NT2/D1 (cell line): ENCODE results near the gene ARHGEF10L.

Experiments
- SUZ12 ChIP-seq: IDR thresholded peaks from 2 replicates; pipeline ENCODE4 v1.6.1; 2011; ENCODE audit not compliant: insufficient read length, insufficient read depth; ENCODE audit errors: extremely low read depth
- YY1 ChIP-seq: IDR thresholded peaks from 2 replicates; pipeline ENCODE4 v1.6.1; 2011; ENCODE audit not compliant: insufficient read length, insufficient read depth
- ZNF274 ChIP-seq: IDR thresholded peaks from 2 replicates; pipeline ENCODE4 v1.6.1; 2011; ENCODE audit warnings: mild to moderate bottlenecking, low read depth, low read length

DNA sequence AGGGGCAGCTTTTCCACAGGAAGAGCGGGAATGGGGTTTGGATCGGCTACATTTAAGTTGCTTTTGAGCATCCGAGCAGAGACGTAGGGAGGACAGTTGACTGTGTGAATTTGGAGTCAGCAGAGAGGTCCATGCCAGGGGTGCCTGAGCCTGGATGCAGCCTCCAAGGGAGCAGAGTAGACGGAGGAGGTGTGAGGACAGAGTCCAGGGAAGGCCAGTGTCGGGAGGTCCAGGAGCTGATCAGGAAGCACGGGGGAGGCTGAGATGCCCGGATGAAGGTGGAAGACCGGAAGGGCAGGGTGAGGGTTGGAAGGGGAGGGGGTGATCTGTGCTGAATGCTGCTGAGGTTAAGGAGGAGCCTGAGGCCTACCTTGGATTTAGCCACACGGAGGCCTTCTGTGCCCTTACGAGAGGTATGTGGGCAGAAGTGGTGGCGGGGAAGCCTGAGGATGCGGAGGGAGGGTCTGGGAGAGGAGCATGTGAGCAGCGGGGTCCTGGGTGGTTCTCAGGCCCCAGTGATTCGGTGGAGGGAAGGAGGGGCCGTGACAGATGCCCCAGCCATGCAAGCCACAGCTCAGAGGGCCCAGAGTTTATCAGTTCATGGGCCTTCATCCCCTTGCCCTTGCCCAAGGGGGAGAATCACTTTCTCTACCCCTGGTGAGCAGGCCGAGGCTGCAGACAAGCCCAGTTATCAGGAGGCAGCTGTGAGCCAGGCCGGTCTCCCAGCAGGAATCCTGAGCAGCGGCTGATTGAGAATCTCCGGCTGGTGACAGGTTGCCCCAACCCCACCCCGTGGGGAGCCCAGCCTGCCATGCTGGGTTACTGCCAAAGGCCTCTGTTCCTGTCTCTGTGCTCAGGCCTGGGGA, 161.7 kb downstream of the ARHGEF10L start:
- TF ChIP-seq YY1 (no peak), ZNF274 (no peak), SUZ12 (no peak)
